Activated T-cell treated with anti-CD3 and anti-CD28 coated beads, Interleukin-2, amount 50 U/mL, for 48 hours (primary cell): ENCODE measurements around the gene LRFN3.
"Not testable (repeated sequence)": the region's sequence is repeated elsewhere in the genome, so short reads cannot be mapped to it uniquely, and the experiment has no call there.

Experiments
- DNase-seq, 2 experiments: peaks; one replicate each; pipeline ENCODE4 v3.0.0-alpha.2; 2020

The LRFN3 gene

DNA sequence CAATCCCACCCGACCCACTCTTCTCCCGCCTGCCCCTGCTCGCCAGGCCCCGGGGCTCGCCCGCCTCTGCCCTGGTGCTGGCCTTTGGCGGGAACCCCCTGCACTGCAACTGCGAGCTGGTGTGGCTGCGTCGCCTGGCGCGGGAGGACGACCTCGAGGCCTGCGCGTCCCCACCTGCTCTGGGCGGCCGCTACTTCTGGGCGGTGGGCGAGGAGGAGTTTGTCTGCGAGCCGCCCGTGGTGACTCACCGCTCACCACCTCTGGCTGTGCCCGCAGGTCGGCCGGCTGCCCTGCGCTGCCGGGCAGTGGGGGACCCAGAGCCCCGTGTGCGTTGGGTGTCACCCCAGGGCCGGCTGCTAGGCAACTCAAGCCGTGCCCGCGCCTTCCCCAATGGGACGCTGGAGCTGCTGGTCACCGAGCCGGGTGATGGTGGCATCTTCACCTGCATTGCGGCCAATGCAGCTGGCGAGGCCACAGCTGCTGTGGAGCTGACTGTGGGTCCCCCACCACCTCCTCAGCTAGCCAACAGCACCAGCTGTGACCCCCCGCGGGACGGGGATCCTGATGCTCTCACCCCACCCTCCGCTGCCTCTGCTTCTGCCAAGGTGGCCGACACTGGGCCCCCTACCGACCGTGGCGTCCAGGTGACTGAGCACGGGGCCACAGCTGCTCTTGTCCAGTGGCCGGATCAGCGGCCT lies 4.1 kb downstream of the LRFN3 start:
- no peak for DNase-seq

DNA sequence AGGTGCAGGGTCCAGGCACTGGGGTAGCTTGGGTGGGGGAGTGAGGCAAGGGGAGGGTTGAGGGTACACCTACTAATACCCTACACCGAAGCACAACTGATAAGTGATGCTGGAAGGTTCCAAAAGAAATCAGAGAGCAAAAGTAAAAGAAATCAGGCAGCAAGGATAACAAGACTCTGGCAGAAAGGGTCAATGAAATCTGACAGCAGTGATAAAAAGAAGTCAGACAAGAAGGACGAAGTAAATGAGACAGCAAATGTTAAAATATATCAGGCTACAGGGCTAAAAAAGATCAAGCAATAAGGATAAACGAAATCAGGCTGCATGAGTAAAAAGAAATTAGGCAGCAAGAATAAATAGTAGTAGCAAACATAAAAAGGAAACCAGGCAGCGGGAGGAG lies 4.7 kb downstream of the LRFN3 start:
- DNase-seq: no peak

DNA sequence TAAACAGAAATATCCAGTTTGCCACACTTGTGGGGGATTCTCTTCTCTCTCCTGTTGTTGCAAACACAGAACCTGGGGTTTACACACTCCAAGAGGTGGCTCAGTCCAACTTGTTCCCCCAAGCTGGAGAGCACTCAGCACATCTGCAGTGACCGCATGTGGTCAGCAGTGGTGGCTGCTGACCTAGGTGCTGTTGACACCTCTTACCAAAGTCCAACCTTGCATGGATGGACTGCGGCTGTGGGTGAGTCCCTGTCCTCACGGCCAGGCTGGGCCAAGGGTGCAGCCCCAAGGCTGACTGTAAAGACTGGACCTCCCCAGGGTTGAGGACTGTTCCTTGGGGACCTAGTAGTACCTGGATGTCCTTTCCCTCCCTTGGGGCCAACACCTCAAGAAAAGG lies 6.1 kb downstream of the LRFN3 start:
- DNase-seq: no peak

DNA sequence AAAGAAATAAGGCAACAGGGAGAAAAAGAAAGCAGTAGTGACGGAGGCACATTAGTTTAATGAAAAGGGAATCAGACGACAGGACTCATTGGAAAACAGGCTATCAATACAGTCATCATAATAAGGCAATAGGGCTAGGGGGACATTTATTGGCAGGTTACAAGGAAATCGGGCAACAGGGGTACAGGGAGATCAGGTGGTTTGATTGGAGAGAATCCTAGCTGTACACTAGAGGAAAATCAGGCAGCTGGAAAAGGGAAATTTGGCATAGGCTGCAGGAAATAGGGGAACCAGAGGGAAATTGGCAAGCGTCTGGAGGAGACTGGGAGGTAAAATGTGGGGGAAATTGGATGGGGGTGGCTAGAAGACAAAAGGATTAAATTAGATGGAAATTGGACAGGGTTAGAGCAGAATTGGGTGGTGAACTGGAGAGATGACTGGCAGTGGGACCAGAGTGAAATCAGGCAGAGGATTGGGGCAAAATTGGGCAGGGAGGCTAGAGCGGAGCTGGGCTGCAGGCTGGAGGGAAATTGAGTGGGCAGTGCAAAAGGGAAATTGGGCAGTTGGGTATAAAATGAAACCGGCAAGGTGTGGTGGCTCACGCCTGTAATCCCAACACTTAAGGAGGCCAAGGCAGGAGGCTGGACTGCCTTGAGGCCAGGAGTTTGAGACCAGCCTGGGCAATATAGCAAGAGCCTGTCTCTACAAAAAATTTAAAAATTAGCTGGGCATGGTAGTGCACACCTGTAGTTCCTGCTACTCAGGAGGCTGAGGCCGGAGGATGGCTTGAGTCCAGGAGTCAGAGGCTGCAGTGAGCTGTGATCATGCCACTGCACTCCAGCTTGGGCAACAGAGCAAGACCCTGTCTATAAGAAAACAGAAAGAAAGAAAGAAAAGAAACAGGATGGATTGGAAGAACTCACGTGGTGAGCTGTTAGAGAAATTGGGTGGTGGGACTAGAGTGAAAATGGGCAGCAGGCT lies 7.4 kb downstream of the LRFN3 start:
- DNase-seq: no peak

DNA sequence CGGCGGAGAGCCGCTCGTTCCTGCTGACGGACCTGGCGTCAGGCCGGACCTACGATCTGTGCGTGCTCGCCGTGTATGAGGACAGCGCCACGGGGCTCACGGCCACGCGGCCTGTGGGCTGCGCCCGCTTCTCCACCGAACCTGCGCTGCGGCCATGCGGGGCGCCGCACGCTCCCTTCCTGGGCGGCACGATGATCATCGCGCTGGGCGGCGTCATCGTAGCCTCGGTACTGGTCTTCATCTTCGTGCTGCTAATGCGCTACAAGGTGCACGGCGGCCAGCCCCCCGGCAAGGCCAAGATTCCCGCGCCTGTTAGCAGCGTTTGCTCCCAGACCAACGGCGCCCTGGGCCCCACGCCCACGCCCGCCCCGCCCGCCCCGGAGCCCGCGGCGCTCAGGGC lies 8.4 kb downstream of the LRFN3 start:
- DNase-seq: no peak

DNA sequence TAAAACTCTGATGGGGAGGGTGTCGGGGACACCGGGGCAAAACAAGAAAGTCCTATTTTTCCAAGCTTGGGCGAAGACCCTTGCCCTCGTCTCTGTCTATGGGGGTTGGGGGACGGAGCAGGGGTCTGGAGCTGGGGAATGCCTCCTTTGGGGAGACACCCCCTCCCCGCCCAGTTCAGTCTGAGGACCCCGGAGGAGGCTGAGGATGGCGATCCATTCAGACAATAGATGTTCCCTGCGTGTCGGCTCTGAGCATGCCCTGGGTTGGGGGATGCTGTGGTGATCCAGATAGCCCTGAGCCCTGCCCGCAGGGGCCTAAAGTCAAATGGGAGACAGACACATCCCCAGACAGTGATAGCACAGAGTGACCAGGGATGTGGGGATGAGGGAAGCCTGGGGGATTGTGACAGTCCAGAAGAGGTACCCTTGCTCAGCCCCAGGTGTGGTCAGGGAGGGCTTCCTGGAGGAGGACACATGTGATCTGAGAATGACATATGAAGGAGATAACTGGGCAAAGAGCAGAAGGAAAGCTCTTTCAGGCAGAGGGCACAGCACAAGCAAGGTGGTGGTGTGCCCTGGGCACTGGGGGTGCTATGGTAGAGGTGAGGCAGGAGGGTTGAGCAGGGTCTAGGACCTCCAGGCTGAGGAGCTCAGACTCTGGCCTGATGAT lies 9.1 kb downstream of the LRFN3 start:
- DNase-seq: no peak

DNA sequence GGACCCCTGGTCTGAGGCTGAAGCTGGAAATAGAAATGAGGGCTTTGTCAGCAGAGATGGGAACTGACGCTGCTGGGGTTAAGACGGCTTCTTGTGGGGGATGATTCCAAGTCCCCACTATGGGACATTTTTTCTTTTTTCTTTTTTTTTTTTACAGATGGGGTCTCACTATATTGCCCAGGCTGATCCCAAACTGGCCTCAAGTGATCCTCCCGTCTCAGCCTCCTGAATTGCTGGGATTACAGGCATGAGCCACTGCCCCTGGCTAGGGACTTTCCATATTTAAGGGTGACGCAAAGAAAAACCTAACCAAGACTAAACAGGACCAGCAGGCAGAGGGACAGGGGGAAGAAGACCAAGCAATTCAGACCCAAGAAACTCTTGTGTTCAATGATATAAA lies 10.0 kb downstream of the LRFN3 start:
- no peak for DNase-seq

DNA sequence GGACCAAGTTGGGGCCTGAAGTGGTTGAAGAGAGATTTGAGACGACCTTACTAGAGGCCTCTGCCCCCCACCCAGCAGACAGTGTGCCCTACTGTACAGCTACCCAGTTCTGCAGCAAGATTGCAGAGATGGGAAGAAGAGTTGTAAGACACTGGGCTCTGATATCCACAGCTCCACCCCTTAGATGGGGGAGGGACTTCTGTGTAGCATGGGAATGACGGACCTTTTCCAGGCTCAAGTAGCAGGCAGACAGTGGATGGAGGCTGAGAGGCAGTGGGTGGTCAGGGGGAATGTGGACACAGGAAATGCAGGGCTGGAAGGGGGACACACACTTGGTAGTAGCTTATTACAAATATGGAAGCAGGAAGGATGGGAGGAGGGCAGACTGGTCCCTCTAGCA lies 13.0 kb downstream of the LRFN3 start:
- no peak for DNase-seq

DNA sequence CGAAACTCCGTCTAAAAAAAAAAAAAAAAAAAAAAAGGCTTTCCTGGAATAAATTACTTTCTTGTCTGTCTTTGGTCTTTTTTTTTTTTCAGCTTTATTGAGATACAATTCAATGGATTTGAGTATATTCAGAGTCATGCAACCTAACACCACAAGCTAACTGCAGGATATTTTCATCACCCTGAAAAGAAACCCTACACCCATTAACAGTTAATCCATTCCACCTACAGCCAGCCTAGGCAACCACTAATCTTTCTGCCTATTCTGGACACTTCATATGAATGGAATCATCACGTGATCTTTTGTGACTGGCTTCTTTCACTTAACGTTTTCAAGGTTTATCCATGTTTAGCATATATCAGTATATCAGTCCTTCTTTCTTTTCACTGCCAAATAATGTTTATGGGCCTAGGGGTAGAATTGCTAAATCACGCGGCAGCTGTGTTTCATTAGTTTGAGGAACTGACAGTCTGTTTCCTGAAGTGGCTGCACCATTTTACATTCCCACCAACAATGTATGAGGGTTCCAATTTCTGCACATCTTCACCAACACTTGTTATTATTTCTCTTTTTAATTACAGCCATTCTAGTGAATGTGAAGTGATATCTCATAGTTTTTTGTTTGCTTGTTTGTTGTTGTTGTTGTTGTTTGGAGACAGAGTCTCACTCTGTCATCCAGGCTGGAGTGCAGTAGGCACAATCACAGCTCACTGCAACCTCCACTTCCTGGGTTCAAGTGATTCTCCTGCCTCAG lies 19.9 kb downstream of the LRFN3 start:
- DNase-seq: no peak

DNA sequence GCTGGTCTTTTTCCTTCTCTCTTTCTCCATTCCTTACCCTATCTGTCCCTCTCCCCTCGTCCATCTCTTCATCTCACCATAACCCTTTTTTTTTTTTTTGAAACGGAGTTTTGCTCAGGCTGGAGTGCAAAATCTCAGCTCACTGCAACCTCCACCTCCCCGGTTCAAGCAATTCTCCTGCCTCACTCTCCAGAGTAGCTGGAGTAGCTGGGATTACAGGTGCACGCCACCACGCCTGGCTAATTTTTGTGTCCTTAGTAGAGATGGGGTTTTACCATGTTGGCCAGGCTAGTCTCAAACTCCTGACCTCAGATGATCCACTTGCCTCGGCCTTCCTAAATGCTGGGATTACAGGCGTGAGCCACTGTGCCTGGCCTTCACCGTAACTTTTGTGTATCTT lies 21.2 kb downstream of the LRFN3 start:
- DNase-seq: not testable (repeated sequence)

DNA sequence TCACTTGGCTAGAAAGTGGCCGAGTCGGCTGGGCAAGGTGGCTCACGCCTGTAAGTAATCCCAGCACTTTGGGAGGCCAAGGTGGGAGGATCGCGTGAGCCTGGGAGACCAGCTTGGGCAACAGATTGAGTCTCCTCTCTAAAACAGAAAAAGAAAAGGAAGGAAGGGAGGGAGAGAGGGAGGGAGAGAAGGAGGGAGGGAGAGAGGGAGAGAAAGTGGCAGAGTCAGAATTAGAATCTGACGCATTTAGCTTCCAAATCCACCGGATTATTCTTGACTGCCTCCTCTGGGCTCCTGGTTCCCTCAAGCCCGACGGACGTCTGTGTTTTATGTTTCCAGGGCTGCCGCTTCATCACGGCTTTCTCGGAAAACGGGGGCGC lies 22.5 kb downstream of the LRFN3 start:
- DNase-seq: no peak

DNA sequence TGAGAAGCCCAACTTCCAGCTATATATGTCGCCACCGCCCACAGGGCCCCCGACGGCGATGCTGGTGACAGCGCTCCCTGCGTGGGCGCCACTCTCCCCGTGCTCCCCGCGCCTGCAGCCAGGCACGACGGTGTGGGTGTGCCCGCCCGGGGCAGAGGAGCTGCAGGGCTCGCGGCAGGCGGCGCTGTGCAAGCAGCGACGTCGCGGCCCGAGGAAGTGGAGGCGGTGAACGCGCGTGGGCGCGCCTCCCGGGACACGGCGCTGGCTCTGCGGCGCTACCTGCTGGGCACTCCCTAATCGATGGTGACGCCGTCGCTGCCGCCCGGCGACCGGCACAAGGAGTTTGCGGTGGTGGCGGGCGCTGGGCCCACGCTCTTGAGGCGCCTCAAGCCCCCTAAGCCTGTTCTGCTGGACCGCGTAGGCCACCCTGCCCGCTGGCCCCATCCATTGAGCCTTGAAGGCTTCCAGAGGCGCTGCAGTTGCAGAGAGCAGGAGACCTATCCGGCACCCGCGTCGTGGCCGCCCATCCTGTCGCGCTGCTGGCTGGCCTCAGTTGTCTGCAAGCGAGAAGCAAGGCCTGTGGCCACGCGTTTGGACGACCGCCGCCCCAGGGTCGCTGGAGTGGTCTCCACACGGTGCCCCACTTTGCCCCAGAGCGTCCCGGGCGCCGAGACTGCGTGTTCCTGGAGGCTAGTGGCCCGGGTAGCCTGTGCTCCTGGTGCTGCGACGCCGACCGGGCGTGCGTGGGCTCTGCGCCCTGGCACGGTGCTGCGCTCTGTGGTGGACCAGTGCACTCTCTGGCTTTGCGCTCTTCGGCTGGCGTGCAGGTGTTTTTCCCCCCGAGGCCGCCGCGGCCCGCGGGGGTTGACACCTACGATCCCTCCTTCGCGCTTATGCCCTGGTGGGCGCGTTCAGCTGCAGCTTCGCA lies 23.1 kb downstream of the LRFN3 start:
- DNase-seq: peak; percentile 73 to 82

DNA sequence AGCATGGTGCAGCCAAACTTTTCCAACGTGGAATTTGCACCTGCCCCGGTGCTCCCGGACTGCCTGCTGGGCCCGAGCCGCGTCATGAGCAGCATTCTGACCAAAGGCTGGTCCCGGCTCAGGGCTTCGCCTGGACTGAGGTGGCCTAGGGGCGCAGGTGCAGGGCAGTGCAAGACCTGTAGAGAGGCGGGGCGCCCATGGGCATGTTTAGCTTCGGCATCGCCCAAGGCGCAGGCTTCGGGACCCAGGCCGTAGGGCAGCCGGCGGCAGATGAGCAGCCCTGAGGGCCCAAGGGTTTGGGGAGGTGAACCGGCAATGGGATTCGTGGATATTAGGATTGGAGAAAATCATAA lies 23.8 kb downstream of the LRFN3 start:
- DNase-seq: no peak

DNA sequence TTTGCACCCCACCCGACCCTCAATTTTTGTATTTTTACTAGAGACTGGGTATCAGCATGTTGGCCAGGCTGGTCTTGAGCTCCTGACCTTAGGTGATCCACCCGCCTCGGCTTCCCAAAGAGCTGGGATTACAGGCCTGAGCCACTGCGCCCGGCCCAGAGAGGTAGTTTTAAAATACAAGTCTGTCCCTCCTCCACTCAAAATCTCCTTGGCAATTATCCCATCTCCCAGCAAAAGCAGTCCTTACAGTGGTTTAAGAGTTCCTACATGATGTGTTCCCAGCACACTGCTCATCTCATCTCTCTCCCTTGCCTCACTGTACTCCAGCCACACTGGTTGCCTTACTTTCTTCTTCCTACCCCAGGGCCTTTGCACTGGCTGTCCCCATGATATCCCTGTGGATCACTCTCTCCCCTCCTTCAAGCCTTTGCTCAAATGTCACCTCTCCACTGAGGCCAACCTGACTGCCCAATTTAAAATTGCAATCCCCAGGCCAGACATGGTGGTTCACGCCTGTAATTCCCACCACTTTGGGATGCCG lies 24.3 kb downstream of the LRFN3 start:
- no peak for DNase-seq

DNA sequence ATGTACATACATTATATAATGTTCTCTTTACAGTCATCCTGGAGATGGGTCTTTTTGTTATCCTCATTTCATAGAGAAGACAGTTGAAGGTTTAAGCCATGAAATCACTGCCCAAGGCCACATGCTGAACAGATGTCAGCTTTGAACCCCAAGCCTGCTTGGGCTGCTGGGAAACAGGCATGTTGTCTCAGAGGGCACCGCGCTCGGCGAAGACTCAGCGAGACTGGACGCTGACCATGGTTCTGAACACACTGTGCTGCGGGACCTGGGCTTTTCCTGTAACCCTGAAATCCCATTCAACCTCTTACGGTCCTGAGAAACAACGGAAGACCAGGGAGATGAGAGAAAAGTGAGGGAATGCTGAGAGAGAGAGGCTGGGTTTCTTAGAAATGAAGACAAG lies 27.3 kb downstream of the LRFN3 start:
- peak; percentile 53 to 61 for DNase-seq

DNA sequence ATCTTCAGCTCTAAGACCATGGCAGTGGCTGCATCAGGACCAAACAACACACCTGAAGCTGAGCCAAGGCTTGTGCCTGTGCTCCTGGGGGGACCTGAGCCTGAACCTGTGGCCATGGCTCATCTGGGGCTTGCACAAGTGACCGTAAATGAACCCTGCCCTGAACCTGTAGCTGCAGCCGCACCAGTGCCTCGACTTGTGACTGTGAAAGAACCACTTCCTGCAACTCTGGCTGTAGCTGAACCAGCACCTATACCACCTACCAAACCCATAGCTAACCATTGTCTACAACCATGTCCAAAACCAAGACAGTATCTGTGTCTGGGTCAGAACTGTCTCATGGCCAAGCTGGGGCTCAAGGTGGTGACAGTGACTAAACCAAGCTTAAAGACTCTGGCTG lies 30.6 kb downstream of the LRFN3 start:
- DNase-seq: no peak

DNA sequence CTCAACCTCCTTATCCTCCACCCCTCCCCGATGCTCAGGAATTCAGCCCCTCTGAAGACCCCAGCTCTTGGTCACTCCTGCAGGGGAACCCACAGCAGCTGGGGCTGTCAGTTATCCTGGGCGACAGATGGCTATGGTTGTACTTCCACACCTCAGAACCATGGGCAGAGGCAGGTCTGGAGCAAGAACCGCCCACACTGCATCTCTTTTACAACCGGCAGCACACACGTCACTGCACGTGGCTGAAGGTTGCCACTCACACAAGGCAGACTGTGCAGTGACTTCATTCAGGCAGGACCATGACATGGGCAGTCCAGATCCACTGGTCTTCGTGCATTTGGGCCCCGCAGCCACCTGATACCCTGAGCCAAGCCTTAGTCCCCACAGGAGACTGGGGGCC lies 37.3 kb downstream of the LRFN3 start:
- no peak for DNase-seq

DNA sequence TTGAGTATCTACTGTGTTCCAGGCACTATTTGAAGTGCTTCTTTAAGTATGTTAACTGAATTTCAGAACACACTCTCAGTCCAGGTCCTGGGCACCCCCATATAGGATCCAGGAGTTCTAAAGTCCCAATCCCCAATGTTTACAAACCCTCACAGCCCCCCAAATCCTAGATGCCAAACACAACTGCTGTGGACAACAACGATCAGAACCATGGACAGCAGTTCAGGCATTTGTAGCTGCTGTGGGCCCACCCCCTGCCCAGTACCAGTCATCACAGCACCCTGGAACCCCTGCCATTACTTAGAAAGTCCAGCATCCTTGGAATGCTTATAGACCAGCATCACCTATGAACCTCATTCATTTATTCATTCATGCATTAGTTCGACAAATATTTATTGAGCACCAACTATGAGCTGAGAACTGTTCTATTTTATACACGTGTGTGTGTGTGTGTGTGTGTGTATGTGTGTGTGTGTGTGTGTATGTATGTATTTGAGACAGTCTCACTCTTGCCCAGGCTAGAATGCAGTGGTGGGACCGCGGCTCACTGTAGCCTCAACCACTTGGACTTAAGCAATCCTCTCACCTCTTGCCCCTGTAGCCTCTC lies 39.5 kb downstream of the LRFN3 start:
- no peak for DNase-seq

DNA sequence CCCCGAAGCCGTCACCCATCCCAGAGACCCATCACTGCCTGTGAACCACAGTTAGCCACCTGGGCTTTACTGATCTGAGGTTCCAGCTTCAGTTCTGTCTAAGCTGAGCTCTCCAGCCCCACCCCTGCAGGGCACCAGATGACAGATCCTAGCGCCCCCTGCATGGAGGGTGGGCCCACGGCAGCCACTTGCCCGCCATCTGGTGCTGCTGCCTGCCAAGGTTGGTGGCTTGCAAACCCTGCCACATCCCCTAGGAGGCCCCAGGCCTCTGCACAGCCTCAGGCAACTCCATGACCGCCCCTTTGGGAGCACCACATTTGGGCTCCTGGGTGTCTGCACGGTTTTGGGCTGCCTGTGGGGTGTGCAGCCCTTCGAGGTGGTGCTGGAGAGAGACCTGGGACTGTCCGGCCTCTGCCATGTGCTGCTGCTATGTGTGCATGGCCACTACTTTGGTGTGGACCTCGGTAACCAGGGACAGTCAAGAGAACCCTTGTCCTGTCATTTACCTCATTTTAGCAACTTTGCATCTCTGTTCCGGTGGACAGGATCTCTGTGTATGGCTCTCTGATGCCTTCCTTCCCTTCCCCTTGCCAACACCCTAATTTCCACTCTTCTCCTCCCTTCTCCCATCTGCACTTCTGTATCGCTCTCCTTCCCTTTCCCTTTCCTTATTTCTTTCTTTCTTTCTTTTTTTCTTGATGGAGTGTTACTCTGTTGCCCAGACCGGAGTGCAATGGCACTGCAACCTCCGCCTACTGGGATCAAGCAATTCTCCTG lies 41.5 kb downstream of the LRFN3 start:
- peak; percentile 46 to 58 for DNase-seq

DNA sequence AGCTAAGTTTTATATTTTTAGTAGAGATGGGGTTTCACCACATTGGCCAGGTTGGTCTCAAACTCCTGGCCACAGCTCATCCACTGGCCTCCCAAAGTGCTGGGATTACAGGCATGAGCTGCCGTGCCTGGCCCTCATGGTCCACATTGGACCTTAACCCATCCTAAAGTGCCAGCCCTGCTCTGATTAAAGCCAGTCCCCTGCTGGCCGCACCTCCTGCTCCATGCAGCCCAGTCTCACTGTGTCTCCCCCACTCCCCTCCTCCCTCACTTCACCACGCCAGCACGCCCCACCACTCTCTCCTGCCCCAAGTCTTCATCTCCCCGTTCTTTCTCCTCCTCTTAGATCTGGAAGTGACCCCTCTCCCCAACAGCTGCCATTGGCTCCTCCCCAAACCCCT lies 42.1 kb downstream of the LRFN3 start:
- DNase-seq: no peak
